Dermis microvascular lymphatic vessel endothelial cell (primary cell): ENCODE measurements around the gene FOXP3. TPM values are rescaled to one million over a fixed set of nuclear protein-coding genes. Genes with fewer than 3 reads are reported as not detected.
"Not testable (repeated sequence)": the region's sequence is repeated elsewhere in the genome, so short reads cannot be mapped to it uniquely, and the experiment has no call there.

Source experiments
- DNase-seq, 2 donors: peaks; one replicate each; pipeline versions ENCODE4 v3.0.0 to v3.0.0-alpha.2; 2010; ENCODE audit warnings: low read depth in 2 of 2
- total RNA-seq: library from RNA; depleted of rRNA; stranded (reverse); fragments of >200 nt; gene quantifications from 2 replicates; pipeline ENCODE4 v1.2.1, GENCODE V29; 2014

The FOXP3 gene, protein sequence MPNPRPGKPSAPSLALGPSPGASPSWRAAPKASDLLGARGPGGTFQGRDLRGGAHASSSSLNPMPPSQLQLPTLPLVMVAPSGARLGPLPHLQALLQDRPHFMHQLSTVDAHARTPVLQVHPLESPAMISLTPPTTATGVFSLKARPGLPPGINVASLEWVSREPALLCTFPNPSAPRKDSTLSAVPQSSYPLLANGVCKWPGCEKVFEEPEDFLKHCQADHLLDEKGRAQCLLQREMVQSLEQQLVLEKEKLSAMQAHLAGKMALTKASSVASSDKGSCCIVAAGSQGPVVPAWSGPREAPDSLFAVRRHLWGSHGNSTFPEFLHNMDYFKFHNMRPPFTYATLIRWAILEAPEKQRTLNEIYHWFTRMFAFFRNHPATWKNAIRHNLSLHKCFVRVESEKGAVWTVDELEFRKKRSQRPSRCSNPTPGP
- total RNA-seq, result not detected in 2 replicates

DNA sequence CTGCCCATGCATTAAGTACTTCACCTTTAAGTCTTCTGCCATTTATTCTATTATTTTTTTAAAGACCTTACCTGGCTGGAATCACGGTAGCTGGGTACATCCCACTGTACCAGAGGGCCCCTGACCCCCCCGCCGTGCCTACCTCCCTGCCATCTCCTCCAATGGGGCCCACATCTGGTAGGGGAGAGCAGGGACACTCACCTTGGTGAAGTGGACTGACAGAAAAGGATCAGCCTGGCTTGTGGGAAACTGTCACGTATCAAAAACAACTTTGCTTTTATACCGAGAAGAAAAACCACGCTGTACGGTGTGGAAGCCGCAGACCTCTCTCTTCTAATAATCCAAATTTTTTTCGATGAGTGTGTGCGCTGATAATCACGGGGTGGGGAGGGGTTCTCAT is at the start of gene FOXP3:
FOXP3 (minus strand) TSS at position 251 of the 400 bp plus-strand sequence. CDS start 6,205 bp downstream, outside the sequence.
- DNase-seq, result no peak

DNA sequence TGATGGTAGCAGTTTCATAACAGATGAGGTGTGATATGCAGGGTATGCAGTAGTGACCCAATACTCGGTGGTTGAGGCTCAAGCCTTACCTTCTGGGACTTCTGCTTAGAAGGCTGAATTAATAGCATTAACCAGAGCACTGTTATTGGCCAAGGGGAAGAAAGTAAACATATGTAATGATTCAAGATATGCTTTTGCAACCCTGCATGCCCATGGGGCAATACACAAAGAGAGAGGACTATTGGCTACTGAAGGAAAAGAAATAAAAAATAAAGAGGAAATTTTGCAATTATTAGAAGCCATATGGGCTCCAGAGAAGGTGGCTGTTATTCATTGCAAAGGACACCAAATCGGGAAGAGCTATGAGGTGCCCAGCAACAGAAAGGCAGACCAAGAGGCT is 47.7 kb upstream of the FOXP3 start:
- DNase-seq, result no peak

DNA sequence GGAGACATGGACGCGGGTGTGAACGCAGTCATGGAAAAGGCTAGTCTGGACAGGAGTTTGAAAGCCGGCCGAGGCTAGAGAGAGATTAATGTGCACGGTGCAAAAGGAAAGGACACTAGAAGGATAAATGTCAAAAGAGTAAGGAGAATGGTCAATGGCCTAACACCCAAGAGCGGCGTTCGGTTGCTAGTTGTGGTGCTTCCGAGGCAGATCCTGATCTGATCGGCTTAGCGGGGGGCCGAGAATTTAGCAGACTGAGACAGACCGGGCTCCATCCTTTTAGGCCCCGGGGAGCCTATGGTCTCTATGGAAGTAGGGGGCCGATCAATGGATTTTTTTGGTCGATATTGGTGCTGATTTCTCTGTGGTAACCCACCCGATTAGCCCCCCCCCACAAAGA is 45.9 kb upstream of the FOXP3 start:
- DNase-seq, result no peak

DNA sequence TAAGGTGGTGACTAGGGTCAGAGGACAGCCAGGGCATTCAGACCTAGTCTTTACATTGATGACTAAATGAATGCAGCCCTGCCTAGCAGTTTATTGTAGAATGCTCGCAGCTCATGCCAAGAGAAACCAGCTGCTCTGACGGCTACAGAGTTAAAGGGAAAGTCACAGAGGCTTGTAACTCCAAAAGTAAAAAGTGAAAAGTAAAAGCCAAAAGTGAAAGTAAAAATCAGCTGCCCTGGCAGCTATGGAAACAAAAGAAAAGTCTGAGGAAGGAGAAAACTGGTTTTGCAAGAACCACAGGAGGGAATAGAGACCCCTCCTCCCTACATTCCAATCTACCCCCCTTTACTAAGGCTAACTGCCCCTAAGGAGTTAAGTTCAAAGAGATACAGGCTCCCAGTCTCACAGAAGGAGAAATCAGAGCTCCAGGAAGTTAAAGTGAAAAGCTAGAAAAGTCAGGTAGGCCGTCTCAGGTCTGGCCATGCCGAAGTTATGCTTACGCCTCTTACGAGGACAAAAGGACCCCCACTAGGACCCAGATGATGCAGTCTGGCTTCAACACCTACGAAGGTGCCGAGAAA is 45.0 kb upstream of the FOXP3 start:
- peak in 1 of 2 donors; percentile 2 for DNase-seq

DNA sequence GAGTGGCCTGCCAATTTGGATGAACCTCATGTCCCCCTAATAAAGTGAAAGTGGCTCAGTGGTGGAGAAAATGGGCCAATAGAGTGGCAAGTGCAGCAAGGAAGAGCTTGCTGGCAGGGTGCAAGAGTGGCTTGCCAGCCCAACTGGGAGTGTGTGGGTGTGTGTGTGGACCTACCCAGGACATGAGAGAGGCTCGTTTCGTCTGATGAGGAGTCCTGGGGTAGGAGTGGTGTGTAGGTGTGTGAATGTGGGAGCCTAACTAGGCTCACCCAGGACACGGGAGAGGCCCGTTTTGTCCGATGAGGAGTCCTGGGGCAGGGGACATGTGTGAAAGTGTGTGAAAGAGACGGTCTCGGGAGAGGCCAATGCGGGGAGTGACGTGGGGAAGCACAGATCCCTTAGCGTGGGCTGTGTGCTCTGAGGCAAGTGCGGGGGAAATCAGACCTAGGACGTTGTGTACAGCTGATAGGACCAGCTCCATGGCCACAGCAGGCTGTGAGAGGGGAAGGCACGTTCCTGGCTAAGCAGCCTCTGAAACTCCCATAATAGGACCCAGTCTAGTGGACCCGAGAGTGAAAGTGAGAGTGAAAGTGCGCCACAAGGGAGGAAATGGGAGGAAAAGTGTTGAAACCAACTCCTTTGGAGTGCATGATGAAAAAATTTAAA is 44.2 kb upstream of the FOXP3 start:
- DNase-seq, result no peak

DNA sequence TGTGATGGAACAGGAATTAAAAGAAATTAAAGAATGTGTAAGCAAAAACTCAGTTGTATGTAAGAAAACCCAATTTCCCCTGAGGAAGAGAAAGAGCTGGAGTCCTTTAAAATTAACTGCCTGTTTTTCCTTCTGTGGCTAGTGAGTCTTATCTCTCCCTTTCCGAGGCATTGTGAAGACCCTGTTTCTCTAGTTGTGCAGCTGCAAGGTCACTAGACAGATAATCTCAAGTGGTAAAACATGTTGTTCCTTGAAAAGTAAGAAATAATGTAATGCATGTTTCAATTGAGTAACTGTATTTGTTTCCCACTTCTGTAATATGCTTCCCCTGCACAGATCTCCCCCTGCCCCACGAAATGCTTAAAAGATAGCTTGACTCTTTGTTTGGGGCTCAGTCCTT is 43.3 kb upstream of the FOXP3 start:
- not testable (repeated sequence) for DNase-seq

DNA sequence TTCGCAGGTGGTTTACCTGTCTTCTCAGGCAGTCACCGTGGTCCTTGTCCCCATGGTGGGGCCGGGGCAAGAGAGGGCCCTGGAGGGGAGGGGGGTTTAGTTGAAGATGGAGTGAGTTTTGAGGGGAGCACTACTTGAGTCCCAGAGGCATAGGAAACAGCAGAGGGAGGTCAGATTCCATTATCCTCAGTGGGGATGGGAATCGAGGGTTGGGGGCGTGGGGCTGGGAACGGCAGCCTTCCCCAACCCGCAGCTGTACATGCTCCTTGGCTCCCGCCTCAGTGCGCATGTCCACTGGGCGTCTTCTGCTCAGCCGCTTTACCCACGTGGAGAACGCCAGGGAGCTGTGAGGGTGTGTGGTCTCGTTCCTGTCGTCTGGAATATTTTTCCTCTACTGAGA is 38.8 kb upstream of the FOXP3 start, which contains the start of gene GAGE10:
GAGE10 (plus strand) TSS at position 301 of the 400 bp plus-strand sequence. CDS start 1,214 bp downstream, outside the sequence.
- no peak for DNase-seq

DNA sequence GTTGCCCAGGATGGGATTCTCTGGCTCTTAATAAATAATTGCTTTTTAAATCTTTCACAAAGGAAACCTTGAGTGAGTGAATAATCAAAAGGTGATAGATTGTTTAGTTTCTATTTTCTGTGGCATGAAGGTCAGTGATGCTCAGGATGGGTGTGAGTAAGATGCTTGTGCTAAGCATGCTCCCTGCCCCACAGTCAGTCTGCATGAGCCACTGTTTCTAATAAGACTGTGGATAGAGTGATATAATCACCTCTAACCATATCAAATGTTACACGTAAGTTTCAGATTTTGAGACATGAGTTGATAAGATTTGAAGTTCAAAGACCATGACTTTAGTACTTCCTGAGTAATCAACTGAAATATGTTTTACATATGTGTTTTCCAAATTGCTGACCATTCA is 36.2 kb upstream of the FOXP3 start:
- DNase-seq, result no peak

DNA sequence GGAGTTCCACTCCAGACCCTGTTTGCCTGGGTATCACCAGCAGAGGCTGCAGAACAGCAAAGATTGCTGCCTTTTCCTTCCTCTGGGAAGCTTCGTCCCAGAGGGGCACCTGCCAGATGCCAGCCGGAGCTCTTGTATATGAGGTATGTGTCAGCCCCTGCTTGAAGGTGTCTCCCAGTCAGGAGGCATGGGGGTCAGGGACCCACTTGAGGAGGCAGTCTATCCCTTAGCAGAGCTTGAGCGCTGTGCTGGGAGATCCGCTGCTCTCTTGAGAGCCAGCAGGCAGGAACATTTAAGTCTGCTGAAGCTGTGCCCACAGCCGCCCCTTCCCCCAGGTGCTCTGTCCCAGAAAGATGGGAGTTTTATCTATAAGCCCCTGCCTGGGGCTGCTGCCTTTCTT is 34.8 kb upstream of the FOXP3 start:
- DNase-seq, result not testable (repeated sequence)

DNA sequence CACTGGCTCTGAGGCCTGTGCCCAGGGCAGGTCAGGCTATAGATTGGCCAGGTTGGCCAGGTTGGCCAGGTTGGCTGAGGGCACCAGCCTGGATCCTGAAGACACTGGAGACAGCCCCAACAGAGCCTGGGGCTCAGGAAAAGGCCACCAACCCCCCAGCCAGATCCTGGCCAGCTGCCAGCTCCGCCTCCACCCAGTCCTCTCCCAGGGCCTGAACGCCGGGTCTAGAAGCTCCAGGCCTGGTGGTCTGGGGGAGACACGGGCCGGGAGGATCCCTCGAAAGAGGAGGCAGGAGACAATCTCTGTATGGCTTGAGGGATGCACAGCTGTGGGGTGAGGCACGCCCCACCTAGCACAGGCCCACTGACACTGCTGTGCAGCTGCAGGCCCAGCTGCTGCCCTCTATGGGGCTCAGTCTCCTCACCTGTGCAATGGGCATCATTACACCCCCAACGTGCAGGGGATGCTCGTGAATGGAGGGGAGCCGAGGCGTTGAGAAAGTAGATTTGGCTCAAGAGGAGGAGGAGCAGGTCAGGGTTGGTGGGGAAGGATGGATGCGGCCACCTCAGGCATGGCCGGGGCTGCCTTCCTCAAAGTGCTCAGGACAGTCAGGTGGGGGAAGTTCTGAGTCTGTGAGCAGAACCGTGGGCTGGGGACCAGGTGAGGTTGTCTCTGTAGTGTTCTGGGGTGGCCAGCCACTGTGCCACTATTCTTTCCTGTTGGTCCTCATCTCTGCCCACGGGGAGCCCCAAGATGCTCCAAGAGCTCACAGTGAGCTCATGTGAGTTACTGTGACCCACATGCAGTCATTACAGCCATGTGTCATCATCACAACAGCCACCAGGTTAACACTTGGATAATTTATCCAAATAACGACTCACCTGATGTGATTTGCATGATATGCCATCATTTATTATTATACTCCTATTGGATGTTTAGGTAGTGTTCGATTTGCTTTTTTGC is 28.2 kb upstream of the FOXP3 start:
- DNase-seq, result no peak

DNA sequence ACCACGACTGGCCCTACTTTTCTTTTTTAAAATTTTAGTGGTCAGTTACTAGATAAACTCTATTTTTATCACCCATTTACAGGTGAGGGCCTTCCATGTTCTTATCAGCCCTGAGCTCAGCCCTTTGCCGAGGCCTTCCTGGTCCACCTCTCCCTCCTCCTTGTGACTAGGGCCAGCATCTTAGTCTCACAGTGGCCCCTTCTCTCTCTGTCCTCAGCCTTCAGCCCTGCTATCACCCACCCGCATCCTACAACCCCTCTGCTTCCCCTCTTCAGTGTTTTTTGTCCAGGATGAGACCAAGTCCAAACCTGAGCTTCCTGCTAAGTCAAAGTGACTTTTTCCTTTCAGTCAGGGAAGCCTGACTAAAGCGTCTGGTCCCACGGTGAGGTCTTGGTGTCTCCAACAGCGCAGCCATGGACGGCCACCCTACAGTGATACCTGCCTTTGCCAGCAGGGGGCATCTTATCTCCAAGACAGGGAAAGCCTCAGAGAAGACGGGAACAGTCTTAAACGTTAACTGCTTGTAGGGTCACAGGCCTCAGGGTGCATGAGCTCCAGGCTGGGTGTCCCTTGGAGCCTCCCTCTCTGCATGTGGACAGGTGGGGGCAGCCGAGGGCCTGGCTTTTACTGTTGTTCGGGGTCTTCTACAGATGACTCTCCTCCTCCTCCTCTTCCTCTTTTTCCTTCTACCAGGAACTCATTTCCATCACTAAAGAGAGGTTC is 27.3 kb upstream of the FOXP3 start:
- peak in 1 of 2 donors; percentile 50 for DNase-seq

DNA sequence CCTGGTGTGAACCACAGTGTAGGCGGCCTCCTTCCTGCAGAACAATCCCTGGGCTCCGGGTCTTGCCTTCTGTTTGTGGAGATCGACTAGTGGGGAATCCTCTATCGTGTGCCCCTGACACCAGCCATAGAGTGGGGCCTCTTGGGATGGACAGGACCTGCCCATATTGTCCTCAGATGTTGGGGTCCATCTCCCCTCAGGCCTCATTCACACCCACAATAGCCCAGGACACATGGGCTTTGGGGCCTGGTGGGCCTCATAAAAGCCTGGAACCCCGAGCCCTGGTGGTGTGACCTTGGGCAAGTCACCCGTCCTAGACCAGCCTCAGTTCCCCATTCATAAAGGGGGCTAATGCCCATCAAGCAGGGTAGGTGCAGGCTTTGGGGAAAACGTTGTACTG is 25.7 kb upstream of the FOXP3 start:
- DNase-seq, result no peak

DNA sequence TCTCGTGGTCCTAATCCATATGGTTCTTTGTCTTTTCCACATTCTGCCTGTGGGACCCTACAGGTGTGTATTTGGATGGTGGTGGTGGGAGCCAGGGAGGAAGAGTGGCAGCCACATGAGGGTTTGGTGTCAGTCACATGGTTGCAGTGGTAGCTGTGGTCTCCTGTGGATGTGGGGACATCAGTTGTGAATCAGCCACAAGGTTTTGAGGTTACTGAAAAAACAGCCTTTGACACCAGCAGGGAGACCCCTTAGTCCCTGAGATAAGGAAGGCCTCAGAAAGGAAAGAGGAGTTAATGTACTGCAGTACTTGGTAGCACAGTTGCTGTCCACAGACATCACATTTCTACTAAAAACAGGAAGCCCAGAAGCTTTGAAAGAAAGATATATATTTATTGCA is 23.2 kb upstream of the FOXP3 start:
- DNase-seq, result no peak

DNA sequence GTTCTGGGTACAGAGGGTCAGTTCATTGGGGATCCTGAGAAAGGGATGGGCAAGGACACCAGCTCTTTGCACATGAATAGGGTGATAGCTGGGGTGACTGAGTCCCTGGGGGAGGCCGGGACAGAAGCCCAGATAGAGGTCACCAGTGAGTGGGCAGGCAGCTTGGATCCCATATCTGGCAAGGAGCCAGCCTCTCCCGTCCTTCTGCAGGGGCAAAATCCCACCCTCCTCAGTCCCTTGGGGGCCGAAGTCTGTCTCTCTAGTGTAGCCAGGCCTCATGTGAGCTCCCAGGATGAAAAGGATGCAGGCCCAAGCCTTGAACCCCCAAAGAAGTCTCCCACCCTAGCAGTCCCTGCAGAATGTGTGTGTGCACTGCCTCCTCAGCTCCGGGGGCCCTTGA is 22.1 kb upstream of the FOXP3 start:
- DNase-seq, result no peak

DNA sequence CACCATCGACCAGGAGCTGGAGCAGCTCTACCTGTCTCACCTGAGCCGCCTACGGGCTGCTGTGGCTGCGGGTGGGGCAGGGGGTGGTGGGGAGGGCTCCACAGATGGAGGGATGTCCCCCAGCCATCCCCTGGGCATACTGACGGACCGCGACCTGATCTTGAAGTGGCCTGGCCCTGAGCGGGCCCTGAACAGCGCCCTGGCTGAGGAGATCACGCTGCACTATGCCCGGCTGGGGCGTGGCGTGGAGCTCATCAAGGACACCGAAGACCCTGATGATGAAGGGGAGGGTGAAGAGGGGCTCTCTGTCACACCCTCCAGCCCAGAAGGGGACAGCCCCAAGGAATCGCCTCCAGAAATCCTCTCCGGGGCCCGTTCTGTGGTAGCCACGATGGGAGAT is 21.6 kb upstream of the FOXP3 start:
- DNase-seq, result no peak

DNA sequence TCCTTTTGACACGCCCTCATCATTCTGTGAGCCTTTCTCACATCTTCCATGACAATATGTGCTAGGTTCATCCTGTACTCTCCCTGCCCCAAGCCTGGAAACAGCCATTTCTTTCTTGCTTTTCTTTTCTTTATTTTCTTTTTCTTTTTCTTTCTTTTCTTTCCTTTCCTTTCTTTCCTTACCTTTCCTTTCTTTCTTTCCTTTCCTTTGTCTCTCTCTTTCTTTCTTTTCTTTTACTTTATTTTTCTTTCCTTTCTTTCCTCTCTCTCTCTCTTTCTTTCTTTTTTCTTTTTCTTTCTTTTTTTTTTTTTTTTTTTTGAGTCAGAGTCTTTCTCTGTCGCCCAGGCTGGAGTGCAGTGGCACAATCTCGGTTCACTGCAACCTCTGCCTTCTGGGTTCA is 19.7 kb upstream of the FOXP3 start:
- DNase-seq, result no peak

DNA sequence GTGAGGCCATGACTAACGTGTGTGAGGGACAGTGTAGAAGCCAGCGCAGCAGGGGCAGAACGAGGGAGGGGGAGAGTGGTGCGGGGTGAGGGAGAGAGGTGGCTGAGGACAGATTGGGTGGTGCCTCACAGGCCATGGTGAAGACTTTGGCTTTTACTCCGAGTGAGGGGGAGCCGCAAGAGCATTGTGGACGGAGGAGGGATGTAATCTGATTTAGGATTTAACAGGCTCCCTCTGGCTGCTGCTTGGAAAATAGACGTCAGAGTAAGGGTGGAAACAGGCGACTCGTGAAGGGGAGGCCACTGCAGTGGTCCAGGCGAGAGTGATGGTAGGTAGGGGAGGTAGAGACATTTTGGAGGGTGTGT is 18.1 kb upstream of the FOXP3 start:
- DNase-seq, result no peak

DNA sequence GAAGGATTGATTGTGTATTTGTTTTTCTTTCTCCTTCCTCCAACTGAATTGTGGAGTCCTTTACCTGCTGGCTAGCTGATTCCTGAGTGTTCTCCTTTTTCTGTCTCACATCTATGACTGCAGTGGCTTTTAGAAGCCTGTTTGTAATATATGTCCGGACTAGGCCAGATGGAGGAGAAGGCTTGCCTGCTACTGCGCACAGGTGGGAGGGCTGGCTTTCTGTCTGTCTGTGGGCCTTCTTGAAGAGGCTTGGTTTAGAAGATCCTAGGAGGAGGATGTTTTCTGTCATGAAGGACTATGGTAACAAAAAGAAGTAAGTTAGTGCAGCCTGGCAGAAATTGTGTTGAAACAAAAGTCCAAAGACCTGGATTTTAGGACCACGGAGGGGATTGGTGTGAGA is 13.6 kb upstream of the FOXP3 start:
- no peak for DNase-seq

DNA sequence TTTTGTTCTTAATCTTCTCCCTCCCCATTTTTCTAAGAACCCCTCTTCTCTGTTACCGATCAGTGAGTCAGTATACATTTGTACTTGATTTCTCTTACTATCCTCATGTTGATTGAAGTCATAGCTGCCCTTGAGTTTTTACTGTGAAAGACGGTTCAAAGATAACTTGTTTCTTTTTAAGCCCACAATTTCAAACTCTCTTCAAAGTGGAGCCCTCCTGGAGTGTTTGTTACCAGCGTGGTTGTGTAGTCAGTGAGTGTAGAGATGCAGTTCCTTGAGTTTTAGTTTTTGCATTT is 13.0 kb upstream of the FOXP3 start:
- no peak for DNase-seq

DNA sequence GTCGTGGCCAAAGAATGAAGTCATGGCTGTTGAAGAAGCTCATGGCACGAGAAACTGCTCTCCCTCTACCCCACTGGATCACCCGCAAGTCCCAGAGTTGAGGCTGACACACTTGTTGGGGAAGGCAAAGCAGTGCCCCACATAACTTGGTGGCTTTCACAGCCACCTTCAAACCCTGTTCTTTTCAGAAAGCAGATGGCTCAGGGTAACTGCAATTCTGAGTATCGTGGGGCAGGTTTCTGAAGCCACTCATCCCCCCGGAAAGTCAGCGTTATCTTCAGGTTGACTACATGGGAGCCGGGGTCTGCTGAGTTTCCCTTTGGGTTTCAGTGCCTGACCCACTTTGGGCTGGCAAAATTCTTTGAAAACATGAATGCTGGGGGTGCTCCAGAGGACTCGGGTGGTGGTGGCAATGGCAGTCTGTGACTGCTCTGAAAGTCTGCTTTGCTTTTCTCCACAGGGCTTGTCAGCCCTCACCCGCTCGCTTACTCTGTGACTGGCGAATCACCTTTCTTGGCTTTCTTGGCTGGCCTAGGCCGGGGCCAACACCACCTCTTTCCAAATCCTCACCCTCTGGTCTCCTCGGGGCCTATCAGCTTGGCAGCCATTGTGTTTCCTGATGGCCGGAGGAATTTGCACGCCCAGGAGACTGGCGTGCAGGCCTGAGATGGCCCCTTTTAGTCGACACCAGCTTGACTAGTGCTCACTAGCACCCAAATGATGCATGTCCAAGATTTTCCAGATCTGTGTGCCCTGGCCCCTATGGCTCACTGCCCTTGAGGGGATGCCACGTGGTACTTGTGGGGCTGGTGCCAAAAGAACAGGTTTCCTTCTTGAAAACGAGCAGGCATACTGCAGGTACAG is 12.4 kb upstream of the FOXP3 start:
- no peak for DNase-seq
